ENCODE results near the gene SULT2B1. TPM values are rescaled to one million over a fixed set of nuclear protein-coding genes. Genes with fewer than 3 reads are reported as not detected.
A peak's percentile ranks its signal among the peaks of the same experiment; 100 is the strongest.

Gene SULT2B1
- total RNA-seq, 2 experiments from 2014 or later: not detected

- CTCF ChIA-PET: interaction anchor here (1.2 kb wide), 2 partner anchors 73 kb away, joined by 3 to 6 read pairs; no protein-coding TSS in a partner anchor
- Mint-ChIP-seq H3K4me3 (no peak overlapping the region), H3K4me1 (no peaks in the 10 kb centered on the region), H3K9me3 (ENCODE audit: low read depth) (no peaks in the 10 kb centered on the region), H3K27me3 (no peaks in the 10 kb centered on the region), H3K36me3 (peaks cover 2% of the 10 kb centered on the region), H3K27ac (no peak overlapping the region)
- DNase-seq: no peak
- no peak for ATAC-seq
Observed at GRCh38 chr19:48578891-48579290, 26.9 kb downstream of the SULT2B1 start.

GRCh38 chr19:48582168-48582567, 30.2 kb downstream of the SULT2B1 start:
- ATAC-seq (no peak), DNase-seq (no peak)
- CTCF ChIA-PET: interaction anchor here (6.3 to 11.2 kb wide), 2 partner anchors 76 to 93 kb away, joined by 72 to 221 read pairs; no protein-coding TSS in a partner anchor
- Mint-ChIP-seq H3K4me1 (peaks cover 6% of the 10 kb centered on the region), H3K27me3 (peaks cover 3% of the 10 kb centered on the region), H3K27ac (no peak overlapping the region), H3K36me3 (peaks cover 5% of the 10 kb centered on the region), H3K4me3 (no peak overlapping the region), H3K9me3 (ENCODE audit: low read depth) (no peaks in the 10 kb centered on the region)

- DNase-seq (no peak), ATAC-seq (no peak)
- no peaks in the 10 kb centered on the region for H3K9me3 Mint-ChIP-seq (ENCODE audit: low read depth)
- H3K36me3 Mint-ChIP-seq: peaks cover 4% of the 10 kb centered on the region
- H3K4me1 Mint-ChIP-seq: peaks cover 15% of the 10 kb centered on the region
- H3K27ac Mint-ChIP-seq: no peak overlapping the region
- no peak overlapping the region for H3K4me3 Mint-ChIP-seq
- CTCF ChIA-PET: interaction anchor here (0.6 to 11.2 kb wide), 9 partner anchors 64 to 321 kb away, joined by 3 to 221 read pairs (median 4); no protein-coding TSS in a partner anchor
- peaks cover 3% of the 10 kb centered on the region for H3K27me3 Mint-ChIP-seq
Observed at GRCh38 chr19:48587387-48587786, 35.4 kb downstream of the SULT2B1 start.

GRCh38 chr19:48588670-48589401, 36.9 kb downstream of the SULT2B1 start:
- DNase-seq: peak; percentile 90
- Mint-ChIP-seq H3K4me1 (peaks cover 15% of the 10 kb centered on the region), H3K9me3 (ENCODE audit: low read depth) (no peaks in the 10 kb centered on the region), H3K4me3 (peak overlapping the region; percentile 36), H3K36me3 (peaks cover 4% of the 10 kb centered on the region), H3K27me3 (peaks cover 3% of the 10 kb centered on the region), H3K27ac (no peak overlapping the region)
- CTCF ChIA-PET: interaction anchor here (0.6 to 11.2 kb wide), 28 partner anchors 12 to 391 kb away, joined by 3 to 221 read pairs (median 4); partner anchors contain the start of genes KDELR1, SYNGR4 and TMEM143
- peak; percentile 96 for ATAC-seq

GRCh38 chr19:48591021-48591420, 39.0 kb downstream of the SULT2B1 start:
- no peak overlapping the region for H3K27ac Mint-ChIP-seq

GRCh38 chr19:48595171-48595570, 43.2 kb downstream of the SULT2B1 start:
- peak overlapping the region; percentile 17 for H3K4me3 Mint-ChIP-seq
- no peak for DNase-seq
- no peak overlapping the region for H3K27ac Mint-ChIP-seq
- no peaks in the 10 kb centered on the region for H3K27me3 Mint-ChIP-seq
- H3K9me3 Mint-ChIP-seq (ENCODE audit: low read depth): no peaks in the 10 kb centered on the region
- no peak for ATAC-seq
- CTCF ChIA-PET: interaction anchor here (0.6 to 2.9 kb wide), 4 partner anchors 11 to 204 kb away, joined by 3 to 13 read pairs (median 4); partner anchors contain the start of gene KDELR1
- peaks cover 12% of the 10 kb centered on the region for H3K4me1 Mint-ChIP-seq
- peaks cover 2% of the 10 kb centered on the region for H3K36me3 Mint-ChIP-seq

More at GRCh38 chr19:48591021-48591420, 39.0 kb downstream of the SULT2B1 start:
- Mint-ChIP-seq H3K27me3 (no peaks in the 10 kb centered on the region), H3K4me1 (peaks cover 11% of the 10 kb centered on the region), H3K36me3 (peaks cover 2% of the 10 kb centered on the region), H3K4me3 (no peak overlapping the region), H3K9me3 (ENCODE audit: low read depth) (no peaks in the 10 kb centered on the region)
- ATAC-seq (no peak), DNase-seq (no peak)
- CTCF ChIA-PET: interaction anchor here (1.9 to 11.2 kb wide), 3 partner anchors 77 to 101 kb away, joined by 6 to 221 read pairs (median 8); no protein-coding TSS in a partner anchor

- no peaks in the 10 kb centered on the region for H3K27me3 Mint-ChIP-seq
Observed at GRCh38 chr19:48595833-48596232, 43.9 kb downstream of the SULT2B1 start.

GRCh38 chr19:48596237-48596636, 44.3 kb downstream of the SULT2B1 start:
- Mint-ChIP-seq H3K36me3 (peaks cover 2% of the 10 kb centered on the region), H3K9me3 (ENCODE audit: low read depth) (no peaks in the 10 kb centered on the region), H3K4me1 (peaks cover 12% of the 10 kb centered on the region), H3K4me3 (peak overlapping the region; percentile 66), H3K27me3 (no peaks in the 10 kb centered on the region), H3K27ac (peak overlapping the region; percentile 57)
- DNase-seq (no peak), ATAC-seq (no peak)
- CTCF ChIA-PET: interaction anchor here (1.6 kb wide), 1 partner anchor 12 kb away, joined by 5 read pairs; no protein-coding TSS in a partner anchor

More at GRCh38 chr19:48595833-48596232, 43.9 kb downstream of the SULT2B1 start:
- peaks cover 2% of the 10 kb centered on the region for H3K36me3 Mint-ChIP-seq
- peaks cover 12% of the 10 kb centered on the region for H3K4me1 Mint-ChIP-seq
- ATAC-seq (no peak), DNase-seq (no peak)
- peak overlapping the region; percentile 66 for H3K4me3 Mint-ChIP-seq
- no peak overlapping the region for H3K27ac Mint-ChIP-seq
- CTCF ChIA-PET: no interaction called here
- no peaks in the 10 kb centered on the region for H3K9me3 Mint-ChIP-seq (ENCODE audit: low read depth)

GRCh38 chr19:48596679-48597465, 44.9 kb downstream of the SULT2B1 start:
- ATAC-seq: peak; percentile 85
- CTCF ChIA-PET: interaction anchor here (1.0 to 1.6 kb wide), 2 partner anchors 12 to 13 kb away, joined by 4 to 5 read pairs; no protein-coding TSS in a partner anchor
- peaks cover 2% of the 10 kb centered on the region for H3K36me3 Mint-ChIP-seq

GRCh38 chr19:48598996-48599700, 47.2 kb downstream of the SULT2B1 start:
- Mint-ChIP-seq H3K4me3 (no peak overlapping the region), H3K4me1 (peaks cover 10% of the 10 kb centered on the region), H3K27me3 (no peaks in the 10 kb centered on the region), H3K27ac (no peak overlapping the region), H3K36me3 (peaks cover 2% of the 10 kb centered on the region), H3K9me3 (ENCODE audit: low read depth) (no peaks in the 10 kb centered on the region)
- CTCF ChIA-PET: interaction anchor here (0.8 kb wide), 1 partner anchor 94 kb away, joined by 3 read pairs; no protein-coding TSS in a partner anchor
- no peak for DNase-seq
- ATAC-seq: no peak

More at GRCh38 chr19:48596679-48597465, 44.9 kb downstream of the SULT2B1 start:
- Mint-ChIP-seq H3K9me3 (ENCODE audit: low read depth) (no peaks in the 10 kb centered on the region), H3K27me3 (no peaks in the 10 kb centered on the region), H3K27ac (peak overlapping the region; percentile 77), H3K4me3 (peak overlapping the region; percentile 66), H3K4me1 (peaks cover 10% of the 10 kb centered on the region)
- peak; percentile 71 for DNase-seq

- no peaks in the 10 kb centered on the region for H3K27me3 Mint-ChIP-seq
- no peak for ATAC-seq
- H3K27ac Mint-ChIP-seq: no peak overlapping the region
- no peak for DNase-seq
- CTCF ChIA-PET: interaction anchor here (1.3 kb wide), 1 partner anchor 95 kb away, joined by 4 read pairs; no protein-coding TSS in a partner anchor
- H3K36me3 Mint-ChIP-seq: no peaks in the 10 kb centered on the region
- H3K4me1 Mint-ChIP-seq: peaks cover 8% of the 10 kb centered on the region
- H3K9me3 Mint-ChIP-seq (ENCODE audit: low read depth): no peaks in the 10 kb centered on the region
- H3K4me3 Mint-ChIP-seq: no peak overlapping the region
Observed at GRCh38 chr19:48600679-48601417, 48.9 kb downstream of the SULT2B1 start.

GRCh38 chr19:48603001-48603400, 51.0 kb downstream of the SULT2B1 start:
- H3K9me3 Mint-ChIP-seq (ENCODE audit: low read depth): no peaks in the 10 kb centered on the region

More at GRCh38 chr19:48603001-48603400, 51.0 kb downstream of the SULT2B1 start:
- DNase-seq (no peak), ATAC-seq (no peak)
- no peak overlapping the region for H3K4me3 Mint-ChIP-seq
- H3K4me1 Mint-ChIP-seq: no peaks in the 10 kb centered on the region
- CTCF ChIA-PET: interaction anchor here (1.1 kb wide), 1 partner anchor 95 kb away, joined by 3 read pairs; no protein-coding TSS in a partner anchor
- no peak overlapping the region for H3K27ac Mint-ChIP-seq
- no peaks in the 10 kb centered on the region for H3K27me3 Mint-ChIP-seq
- H3K36me3 Mint-ChIP-seq: no peaks in the 10 kb centered on the region
